ENCODE measurements around the gene POLR3B. TPM values are rescaled to one million over a fixed set of nuclear protein-coding genes. Genes with fewer than 3 reads are reported as not detected.

Gene POLR3B
- total and polyA plus RNA-seq, 10 of the 15 experiments (the other 5 are each of a cell fraction or from before 2014, with no cell fraction given), result 2.3 to 10.5 (median 8.0) TPM

- SMC1A ChIA-PET (ENCODE audit: uncharacterized antibody, unreplicated experiment), result interaction anchor here (1.2 to 2.7 kb wide), 4 partner anchors 90 to 531 kb away, joined by 3 to 27 read pairs (median 15); no protein-coding TSS in a partner anchor
- no peak for TF ChIP-seq PRDM15 (CRISPR knock-in tag; IDR thresholded peaks at IDR 0.05)
- TF ChIP-seq SP1 (IDR thresholded peaks at IDR 0.05; ENCODE audit: low read depth, low read length), result no peak
- no peak for TF ChIP-seq IRF4 (IDR thresholded peaks at IDR 0.05; ENCODE audit: low read depth, low read length)
- TF ChIP-seq TAF1 (IDR thresholded peaks at IDR 0.05; ENCODE audit: borderline replicate concordance, low read depth, low read length), result no peak
- TF ChIP-seq PML (IDR thresholded peaks at IDR 0.05; ENCODE audit: low read length), result no peak
- no peak for TF ChIP-seq RBBP5 (conservative IDR thresholded peaks at IDR 0.05)
- no peak for TF ChIP-seq MEF2B (IDR thresholded peaks at IDR 0.05; ENCODE audit: partially characterized antibody, poor library complexity, severe bottlenecking)
- TF ChIP-seq RCOR1 (conservative IDR thresholded peaks at IDR 0.05; ENCODE audit: low read depth, low read length), result no peak
- TF ChIP-seq BCL11A (IDR thresholded peaks at IDR 0.05; ENCODE audit: low read depth, low read length), result no peak
- no peak for FAIRE-seq
- RAD21 ChIA-PET (ENCODE audit: unreplicated experiment), result interaction anchor here (1.4 to 5.7 kb wide), 3 partner anchors 30 to 531 kb away, joined by 4 to 44 read pairs (median 12); no protein-coding TSS in a partner anchor
- Histone ChIP-seq H3K79me2 (ENCODE audit: control insufficient read depth, insufficient read depth, low read length) (no peaks in the 10 kb centered on the region), H3K9me3 (replicated peaks; ENCODE audit: control insufficient read depth, insufficient read depth, low read length) (no peaks in the 10 kb centered on the region), H2AFZ (ENCODE audit: control insufficient read depth, low read depth, low read length) (no peak overlapping the region), H3K27ac (ENCODE audit: control insufficient read depth, insufficient read depth) (no peak overlapping the region), H3K27me3 (replicated peaks in 1 of 2; ENCODE audit: control insufficient read depth in 2 of 2, insufficient read depth in 2 of 2, low read length in 1 of 2) (no peaks in the 10 kb centered on the region), H3K4me2 (ENCODE audit: control insufficient read depth, insufficient read depth) (no peak overlapping the region), H3K4me3 (no peak overlapping the region), H3K4me1 (ENCODE audit: control insufficient read depth, insufficient read depth, low read length) (no peaks in the 10 kb centered on the region), H4K20me1 (ENCODE audit: control insufficient read depth, insufficient read depth) (no peaks in the 10 kb centered on the region), H3K36me3 (ENCODE audit: control insufficient read depth in 2 of 2, insufficient read depth in 2 of 2, low read length in 1 of 2) (no peaks in the 10 kb centered on the region), H3K9ac (ENCODE audit: control insufficient read depth, insufficient read depth, low read length) (no peak overlapping the region)
- POLR2A ChIA-PET, result interaction anchor here (1.2 kb wide), 1 partner anchor 29 kb away, joined by 3 read pairs; no protein-coding TSS in a partner anchor
- 91% methylated on average over 1 of the region's 1 CpG for WGBS (ENCODE audit: insufficient coverage, insufficient replicate concordance, low lambda C conversion rate, missing lambda C conversion rate)
- intact Hi-C loops (cut with micrococcal nuclease; ENCODE audit: unreplicated experiment) (loop anchor here (5.0 kb wide), 1 partner anchor 714 kb away; no protein-coding TSS in a partner anchor), in situ Hi-C loops (cut with MboI) (loop anchor here (5.0 to 10.0 kb wide), 3 partner anchors 454 to 717 kb away; no protein-coding TSS in a partner anchor)
- CTCF ChIA-PET, result interaction anchor here (0.6 to 6.1 kb wide), 8 partner anchors 9 to 717 kb away, joined by 3 to 69 read pairs (median 4); no protein-coding TSS in a partner anchor
- DNase-seq (ENCODE audit: low read depth, low spot score), result no peak
- no TSS peak for BruUV-seq (replicated peaks)
- no peak for ATAC-seq
Observed at GRCh38 chr12:106387848-106388377, 30.4 kb downstream of the POLR3B start.

Data from GM12878 (cell line).